GM23248 (cell line): ENCODE results near the gene FRMD1.

ENCODE experiments used
- EZH2 ChIP-seq: fragments of 200-600 bp; sonication (generic); IDR thresholded peaks from 2 replicates; pipeline ENCODE4 v1.6.1; 2018; ENCODE audit warnings: antibody characterized with exemption, mild to moderate bottlenecking; ENCODE audit not compliant: insufficient read depth, poor library complexity, severe bottlenecking
- EZH2phosphoT487 ChIP-seq: fragments of 200-600 bp; sonication (generic); IDR thresholded peaks from 2 replicates; pipeline ENCODE4 v1.6.1; 2018; ENCODE audit warnings: antibody characterized with exemption, moderate library complexity, mild to moderate bottlenecking, low read depth; ENCODE audit not compliant: insufficient read depth

DNA sequence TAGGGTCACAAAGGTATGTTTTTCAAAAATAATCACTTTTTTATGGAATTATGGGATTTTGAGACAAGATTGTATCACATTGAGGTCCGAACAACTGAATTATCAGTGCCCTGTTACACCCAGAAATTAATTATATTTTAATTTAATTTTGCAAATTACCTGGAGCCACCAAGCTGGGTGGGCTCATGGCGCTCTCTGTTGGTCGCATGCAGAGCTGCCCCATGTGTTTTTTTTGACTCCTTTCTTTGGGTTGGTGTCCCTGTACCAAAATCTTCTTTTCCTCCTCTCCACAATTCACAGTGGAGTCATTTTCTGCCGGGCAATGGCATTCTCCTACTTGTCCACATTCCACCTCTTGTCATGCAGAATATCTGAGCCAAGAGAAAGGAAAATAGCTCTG lies 38.9 kb upstream of the FRMD1 start:
- TF ChIP-seq EZH2: no peak
- TF ChIP-seq EZH2phosphoT487: no peak
